ENCODE data around the gene TBC1D14. TPM values are rescaled to one million over a fixed set of nuclear protein-coding genes. Genes with fewer than 3 reads are reported as not detected.

TBC1D14 gene
- total and polyA plus RNA-seq, 9 of the 15 experiments (the other 6 are each of a cell fraction or from before 2014, with no cell fraction given), result 2.1 to 59.6 (median 44.8) TPM

- TF ChIP-seq CTBP1 (IDR thresholded peaks at IDR 0.05; ENCODE audit: borderline replicate concordance) (peak; percentile 37; the same call in 1 of the 2 replicates), PKNOX1 (IDR thresholded peaks at IDR 0.05) (peak; percentile 79), MLLT1 (IDR thresholded peaks at IDR 0.05) (0 out of 4 replicates have a peak, but pooled peaks of 1 of the 2 experiments have one; percentile 18), BHLHE40 (IDR thresholded peaks at IDR 0.05; ENCODE audit: low read length) (0 out of 2 replicates have a peak, but pooled peaks have one; percentile 14), ELK1 (CRISPR knock-in tag; IDR thresholded peaks at IDR 0.05) (no peak), HDGF (IDR thresholded peaks at IDR 0.05) (peak; percentile 75; the same call in 1 of the 2 replicates), PCBP1 (IDR thresholded peaks at IDR 0.05; ENCODE audit: low read depth, low read length, poor library complexity, severe bottlenecking) (no peak), MAX (CRISPR knock-in tag; IDR thresholded peaks at IDR 0.05) (peak; percentile 40; the same call in 1 of the 2 replicates)
These were observed 42.3 kb downstream of the TBC1D14 start (continued) for GRCh38 chr4:6951880-6952381.

All from K562 (cell line).